GM23338 (cell line): ENCODE data around the gene CEP95. TPM values are rescaled to one million over a fixed set of nuclear protein-coding genes. Genes with fewer than 3 reads are reported as not detected.
A peak's percentile ranks its signal among the peaks of the same experiment; 100 is the strongest.

Source experiments
- ATAC-seq: fragments of 200-7000 bp; cut with Tn5 transposase; 3 replicates; pipeline ENCODE4 v1.9.1; 2020
- DNase-seq: peaks from one replicate; pipeline ENCODE4 v3.0.0-alpha.2; 2015; ENCODE audit warnings: low spot score
- H2AFZ ChIP-seq: fragments of 200-600 bp; sonication (generic); 2 replicates; pipeline ENCODE4 v1.8.0; 2016; ENCODE audit warnings: antibody characterized with exemption, mild to moderate bottlenecking, moderate library complexity
- H3F3A ChIP-seq: fragments of 200-600 bp; sonication (generic); replicated peaks from 2 replicates; pipeline ENCODE4 v1.8.0; 2017; ENCODE audit warnings: antibody characterized with exemption, mixed run types, low read depth
- H3K27ac ChIP-seq: fragments of 200-600 bp; sonication (generic); 2 replicates; pipeline ENCODE4 v1.6.1; 2016; ENCODE audit warnings: low read depth
- H3K27me3 ChIP-seq: fragments of 200-600 bp; sonication (generic); 2 replicates; pipeline ENCODE4 v1.8.0; 2016; ENCODE audit warnings: mild to moderate bottlenecking, mixed run types, moderate library complexity; ENCODE audit not compliant: insufficient read depth
- H3K36me3 ChIP-seq: fragments of 200-600 bp; sonication (generic); 2 replicates; pipeline ENCODE4 v1.8.0; 2016; ENCODE audit warnings: mild to moderate bottlenecking; ENCODE audit not compliant: insufficient read depth
- H3K4me1 ChIP-seq: fragments of 200-600 bp; sonication (generic); 2 replicates; pipeline ENCODE4 v1.8.0; 2016; ENCODE audit warnings: mild to moderate bottlenecking, moderate library complexity; ENCODE audit not compliant: insufficient read depth
- H3K4me2 ChIP-seq: fragments of 200-600 bp; sonication (generic); 2 replicates; pipeline ENCODE4 v1.7.1; 2017; ENCODE audit warnings: mixed run types
- H3K4me3 ChIP-seq: fragments of 200-600 bp; sonication (generic); 2 replicates; pipeline ENCODE4 v1.6.1; 2016; ENCODE audit warnings: mixed run types
- H3K79me2 ChIP-seq: fragments of 200-600 bp; sonication (generic); replicated peaks from 2 replicates; pipeline ENCODE4 v1.8.0; 2017; ENCODE audit warnings: mild to moderate bottlenecking; ENCODE audit not compliant: insufficient read depth
- H3K9me2 ChIP-seq: fragments of 200-600 bp; sonication (generic); 2 replicates; pipeline ENCODE4 v1.8.0; 2017; ENCODE audit not compliant: insufficient read depth
- H4K20me1 ChIP-seq: fragments of 200-600 bp; sonication (generic); replicated peaks from 2 replicates; pipeline ENCODE4 v1.8.0; 2017; ENCODE audit warnings: mild to moderate bottlenecking; ENCODE audit not compliant: insufficient read depth
- H3K27ac Mint-ChIP-seq: 2 replicates; pipeline ENCODE4 v1.8.0; 2020; ENCODE audit warnings: inconsistent platforms, mild to moderate bottlenecking, moderate library complexity, mixed read lengths
- H3K27me3 Mint-ChIP-seq: 3 replicates; pipeline ENCODE4 v1.8.0; 2022; ENCODE audit warnings: low read depth, mild to moderate bottlenecking, moderate library complexity, mixed read lengths, inconsistent platforms; ENCODE audit not compliant: insufficient read depth, poor library complexity
- H3K36me3 Mint-ChIP-seq: 3 replicates; pipeline ENCODE4 v1.8.0; 2021; ENCODE audit warnings: low read depth, mild to moderate bottlenecking, inconsistent platforms, moderate library complexity, mixed read lengths
- H3K4me1 Mint-ChIP-seq: 3 replicates; pipeline ENCODE4 v1.8.0; 2020; ENCODE audit warnings: mild to moderate bottlenecking, inconsistent platforms, mixed read lengths
- H3K4me3 Mint-ChIP-seq: 3 replicates; pipeline ENCODE4 v1.8.0; 2021; ENCODE audit warnings: moderate library complexity, mild to moderate bottlenecking, inconsistent platforms, mixed read lengths
- H3K9me3 Mint-ChIP-seq: 3 replicates; pipeline ENCODE4 v1.8.0; 2020; ENCODE audit warnings: moderate library complexity, mild to moderate bottlenecking, inconsistent platforms, mixed read lengths
- CREB1 ChIP-seq: fragments of 250-450 bp; sonication (Bioruptor Pico); IDR thresholded peaks from 2 replicates; pipeline ENCODE4 v1.5.0; 2020; ENCODE audit warnings: low read depth, mild to moderate bottlenecking, moderate library complexity
- EZH2 ChIP-seq: fragments of 200-600 bp; sonication (generic); IDR thresholded peaks from one replicate; pipeline ENCODE4 v1.8.0; 2017; ENCODE audit warnings: antibody characterized with exemption, mild to moderate bottlenecking, low read depth; ENCODE audit not compliant: unreplicated experiment
- JUNB ChIP-seq: IDR thresholded peaks from one replicate; pipeline ENCODE4 v1.6.1; 2016; ENCODE audit warnings: antibody characterized with exemption; ENCODE audit not compliant: unreplicated experiment
- NANOG ChIP-seq: IDR thresholded peaks from 2 replicates; pipeline ENCODE4 v1.6.1; 2016; ENCODE audit warnings: antibody characterized with exemption, borderline replicate concordance
- POLR2AphosphoS5 ChIP-seq: IDR thresholded peaks from 2 replicates; pipeline ENCODE4 v1.6.1; 2016; ENCODE audit warnings: antibody characterized with exemption, low read depth
- STAT1 ChIP-seq: IDR thresholded peaks from one replicate; pipeline ENCODE4 v1.6.1; 2016; ENCODE audit warnings: antibody characterized with exemption; ENCODE audit not compliant: unreplicated experiment
- ZNF114 ChIP-seq: fragments of 250-450 bp; sonication (Bioruptor Pico); IDR thresholded peaks from 2 replicates; pipeline ENCODE4 v1.5.0; 2020; ENCODE audit warnings: mild to moderate bottlenecking, moderate library complexity
- polyA plus RNA-seq: library from polyadenylated mRNA; unstranded; fragments of >200 nt; fragmentation: Nextera tagmentation; extraction: Ambion mirVana; gene quantifications from 2 replicates; pipeline ENCODE4 v1.2.1, GENCODE V29; 2016
- total RNA-seq: library from RNA; depleted of rRNA; stranded (reverse); fragments of >200 nt; shearing (Covaris generic); gene quantifications from 2 replicates; pipeline ENCODE4 v1.2.3, GENCODE V29; 2014
- TF ChIP-seq, protein P1 (sequence below), 2 experiments: fragments of 200-600 bp in 1 of 2; sonication (generic) in 1 of 2; conservative IDR thresholded peaks; 2 replicates each; pipeline versions ENCODE4 v1.5.1 to v1.6.1; 2016 to 2017; ENCODE audit warnings: antibody characterized with exemption in 2 of 2, low read depth in 2 of 2, mild to moderate bottlenecking in 2 of 2, moderate library complexity in 1 of 2
- TF ChIP-seq, protein P2 (sequence below): fragments of 250-450 bp; sonication (Bioruptor Pico); IDR thresholded peaks from 2 replicates; pipeline ENCODE4 v1.5.0; 2020; ENCODE audit warnings: mild to moderate bottlenecking, moderate library complexity

CEP95 gene
- total and polyA plus RNA-seq, 2 experiments from 2014 or later: 41.1 to 45.4 TPM

DNA sequence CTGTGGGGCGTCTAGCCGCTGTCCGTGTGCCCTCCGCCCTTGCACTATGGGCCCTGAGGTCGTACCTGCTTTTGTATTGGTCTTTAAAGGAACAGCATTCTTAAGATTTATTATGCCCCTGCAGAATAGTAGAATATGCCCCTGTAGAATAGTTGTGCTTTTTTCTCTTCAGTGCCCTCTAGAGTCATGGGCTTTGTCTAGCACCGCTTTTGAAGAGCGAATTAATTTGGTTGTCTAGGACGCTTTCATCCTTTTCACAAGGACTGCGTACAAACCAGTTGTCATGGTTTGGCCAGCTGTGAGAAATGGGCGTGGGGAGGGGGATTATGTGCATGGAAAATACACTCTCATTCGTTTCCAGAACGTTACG, 621 bp downstream of the CEP95 start:
- Mint-ChIP-seq H3K36me3 (peaks cover 84% of the 10 kb centered on the region), H3K4me3 (peak overlapping the region; percentile 99), H3K9me3 (peaks cover 4% of the 10 kb centered on the region; the same call in 1 of the 3 replicates), H3K4me1 (peaks cover 52% of the 10 kb centered on the region), H3K27ac (peak overlapping the region; percentile 100), H3K27me3 (peaks cover 24% of the 10 kb centered on the region)
- peaks cover 51% of the 10 kb centered on the region for H3K36me3 ChIP-seq
- H3K4me1 ChIP-seq: peaks cover 16% of the 10 kb centered on the region
- peaks cover 20% of the 10 kb centered on the region for H3F3A ChIP-seq
- peaks cover 93% of the 10 kb centered on the region for H3K79me2 ChIP-seq
- no peak overlapping the region for H2AFZ ChIP-seq
- DNase-seq (peak; percentile 74), ATAC-seq (peak; percentile 17)
- no peaks in the 10 kb centered on the region for H3K9me2 ChIP-seq
- TF ChIP-seq CREB1 (CRISPR knock-in tag): no peak
- TF ChIP-seq, protein P1, sequence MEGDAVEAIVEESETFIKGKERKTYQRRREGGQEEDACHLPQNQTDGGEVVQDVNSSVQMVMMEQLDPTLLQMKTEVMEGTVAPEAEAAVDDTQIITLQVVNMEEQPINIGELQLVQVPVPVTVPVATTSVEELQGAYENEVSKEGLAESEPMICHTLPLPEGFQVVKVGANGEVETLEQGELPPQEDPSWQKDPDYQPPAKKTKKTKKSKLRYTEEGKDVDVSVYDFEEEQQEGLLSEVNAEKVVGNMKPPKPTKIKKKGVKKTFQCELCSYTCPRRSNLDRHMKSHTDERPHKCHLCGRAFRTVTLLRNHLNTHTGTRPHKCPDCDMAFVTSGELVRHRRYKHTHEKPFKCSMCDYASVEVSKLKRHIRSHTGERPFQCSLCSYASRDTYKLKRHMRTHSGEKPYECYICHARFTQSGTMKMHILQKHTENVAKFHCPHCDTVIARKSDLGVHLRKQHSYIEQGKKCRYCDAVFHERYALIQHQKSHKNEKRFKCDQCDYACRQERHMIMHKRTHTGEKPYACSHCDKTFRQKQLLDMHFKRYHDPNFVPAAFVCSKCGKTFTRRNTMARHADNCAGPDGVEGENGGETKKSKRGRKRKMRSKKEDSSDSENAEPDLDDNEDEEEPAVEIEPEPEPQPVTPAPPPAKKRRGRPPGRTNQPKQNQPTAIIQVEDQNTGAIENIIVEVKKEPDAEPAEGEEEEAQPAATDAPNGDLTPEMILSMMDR (conservative IDR thresholded peaks at IDR 0.05; ENCODE audit: low read depth in 2 of 2): peak; percentile 33 to 42
- no peak for TF ChIP-seq POLR2AphosphoS5
- H4K20me1 ChIP-seq: peaks cover 45% of the 10 kb centered on the region
- peak overlapping the region; percentile 85 for H3K4me2 ChIP-seq
- H3K27ac ChIP-seq: peak overlapping the region; percentile 99
- peak overlapping the region; percentile 100 for H3K4me3 ChIP-seq
- H3K27me3 ChIP-seq: no peaks in the 10 kb centered on the region

DNA sequence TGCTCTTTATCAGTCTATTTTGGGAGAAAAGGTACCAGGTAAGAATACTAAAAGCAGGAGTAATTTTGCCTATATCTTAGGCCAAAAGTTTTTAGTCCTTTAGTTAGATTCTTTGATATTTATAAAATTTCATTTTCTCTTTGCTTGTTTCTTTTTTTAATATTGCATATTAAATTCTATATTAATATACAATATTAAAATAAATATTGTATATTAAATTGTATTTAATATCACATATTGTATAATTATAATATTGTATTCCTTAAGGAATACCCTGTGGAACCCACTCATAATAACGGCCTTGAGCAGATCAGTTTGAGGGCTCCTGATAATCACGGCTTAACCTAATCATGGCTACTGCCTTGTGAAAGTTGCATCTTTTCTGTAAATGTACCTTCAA, 1.9 kb downstream of the CEP95 start:
- Histone ChIP-seq H3K27ac (no peak overlapping the region), H3K4me1 (peaks cover 16% of the 10 kb centered on the region), H3K4me3 (peak overlapping the region; percentile 100), H3K27me3 (no peaks in the 10 kb centered on the region), H3F3A (peaks cover 9% of the 10 kb centered on the region; the same call in 1 of the 2 replicates), H3K9me2 (no peaks in the 10 kb centered on the region), H3K79me2 (peaks cover 92% of the 10 kb centered on the region), H2AFZ (no peak overlapping the region), H3K36me3 (peaks cover 50% of the 10 kb centered on the region), H3K4me2 (peak overlapping the region; percentile 85), H4K20me1 (peaks cover 32% of the 10 kb centered on the region)
- Mint-ChIP-seq H3K27ac (no peak overlapping the region), H3K4me1 (peaks cover 43% of the 10 kb centered on the region), H3K36me3 (peaks cover 83% of the 10 kb centered on the region), H3K9me3 (peaks cover 4% of the 10 kb centered on the region; the same call in 1 of the 3 replicates), H3K27me3 (peaks cover 24% of the 10 kb centered on the region), H3K4me3 (peak overlapping the region; percentile 99)
- TF ChIP-seq CREB1 (CRISPR knock-in tag) (no peak), STAT1 (no peak), NANOG (no peak), JUNB (no peak), EZH2 (no peak), ZNF114 (no peak)
- TF ChIP-seq, protein P2, sequence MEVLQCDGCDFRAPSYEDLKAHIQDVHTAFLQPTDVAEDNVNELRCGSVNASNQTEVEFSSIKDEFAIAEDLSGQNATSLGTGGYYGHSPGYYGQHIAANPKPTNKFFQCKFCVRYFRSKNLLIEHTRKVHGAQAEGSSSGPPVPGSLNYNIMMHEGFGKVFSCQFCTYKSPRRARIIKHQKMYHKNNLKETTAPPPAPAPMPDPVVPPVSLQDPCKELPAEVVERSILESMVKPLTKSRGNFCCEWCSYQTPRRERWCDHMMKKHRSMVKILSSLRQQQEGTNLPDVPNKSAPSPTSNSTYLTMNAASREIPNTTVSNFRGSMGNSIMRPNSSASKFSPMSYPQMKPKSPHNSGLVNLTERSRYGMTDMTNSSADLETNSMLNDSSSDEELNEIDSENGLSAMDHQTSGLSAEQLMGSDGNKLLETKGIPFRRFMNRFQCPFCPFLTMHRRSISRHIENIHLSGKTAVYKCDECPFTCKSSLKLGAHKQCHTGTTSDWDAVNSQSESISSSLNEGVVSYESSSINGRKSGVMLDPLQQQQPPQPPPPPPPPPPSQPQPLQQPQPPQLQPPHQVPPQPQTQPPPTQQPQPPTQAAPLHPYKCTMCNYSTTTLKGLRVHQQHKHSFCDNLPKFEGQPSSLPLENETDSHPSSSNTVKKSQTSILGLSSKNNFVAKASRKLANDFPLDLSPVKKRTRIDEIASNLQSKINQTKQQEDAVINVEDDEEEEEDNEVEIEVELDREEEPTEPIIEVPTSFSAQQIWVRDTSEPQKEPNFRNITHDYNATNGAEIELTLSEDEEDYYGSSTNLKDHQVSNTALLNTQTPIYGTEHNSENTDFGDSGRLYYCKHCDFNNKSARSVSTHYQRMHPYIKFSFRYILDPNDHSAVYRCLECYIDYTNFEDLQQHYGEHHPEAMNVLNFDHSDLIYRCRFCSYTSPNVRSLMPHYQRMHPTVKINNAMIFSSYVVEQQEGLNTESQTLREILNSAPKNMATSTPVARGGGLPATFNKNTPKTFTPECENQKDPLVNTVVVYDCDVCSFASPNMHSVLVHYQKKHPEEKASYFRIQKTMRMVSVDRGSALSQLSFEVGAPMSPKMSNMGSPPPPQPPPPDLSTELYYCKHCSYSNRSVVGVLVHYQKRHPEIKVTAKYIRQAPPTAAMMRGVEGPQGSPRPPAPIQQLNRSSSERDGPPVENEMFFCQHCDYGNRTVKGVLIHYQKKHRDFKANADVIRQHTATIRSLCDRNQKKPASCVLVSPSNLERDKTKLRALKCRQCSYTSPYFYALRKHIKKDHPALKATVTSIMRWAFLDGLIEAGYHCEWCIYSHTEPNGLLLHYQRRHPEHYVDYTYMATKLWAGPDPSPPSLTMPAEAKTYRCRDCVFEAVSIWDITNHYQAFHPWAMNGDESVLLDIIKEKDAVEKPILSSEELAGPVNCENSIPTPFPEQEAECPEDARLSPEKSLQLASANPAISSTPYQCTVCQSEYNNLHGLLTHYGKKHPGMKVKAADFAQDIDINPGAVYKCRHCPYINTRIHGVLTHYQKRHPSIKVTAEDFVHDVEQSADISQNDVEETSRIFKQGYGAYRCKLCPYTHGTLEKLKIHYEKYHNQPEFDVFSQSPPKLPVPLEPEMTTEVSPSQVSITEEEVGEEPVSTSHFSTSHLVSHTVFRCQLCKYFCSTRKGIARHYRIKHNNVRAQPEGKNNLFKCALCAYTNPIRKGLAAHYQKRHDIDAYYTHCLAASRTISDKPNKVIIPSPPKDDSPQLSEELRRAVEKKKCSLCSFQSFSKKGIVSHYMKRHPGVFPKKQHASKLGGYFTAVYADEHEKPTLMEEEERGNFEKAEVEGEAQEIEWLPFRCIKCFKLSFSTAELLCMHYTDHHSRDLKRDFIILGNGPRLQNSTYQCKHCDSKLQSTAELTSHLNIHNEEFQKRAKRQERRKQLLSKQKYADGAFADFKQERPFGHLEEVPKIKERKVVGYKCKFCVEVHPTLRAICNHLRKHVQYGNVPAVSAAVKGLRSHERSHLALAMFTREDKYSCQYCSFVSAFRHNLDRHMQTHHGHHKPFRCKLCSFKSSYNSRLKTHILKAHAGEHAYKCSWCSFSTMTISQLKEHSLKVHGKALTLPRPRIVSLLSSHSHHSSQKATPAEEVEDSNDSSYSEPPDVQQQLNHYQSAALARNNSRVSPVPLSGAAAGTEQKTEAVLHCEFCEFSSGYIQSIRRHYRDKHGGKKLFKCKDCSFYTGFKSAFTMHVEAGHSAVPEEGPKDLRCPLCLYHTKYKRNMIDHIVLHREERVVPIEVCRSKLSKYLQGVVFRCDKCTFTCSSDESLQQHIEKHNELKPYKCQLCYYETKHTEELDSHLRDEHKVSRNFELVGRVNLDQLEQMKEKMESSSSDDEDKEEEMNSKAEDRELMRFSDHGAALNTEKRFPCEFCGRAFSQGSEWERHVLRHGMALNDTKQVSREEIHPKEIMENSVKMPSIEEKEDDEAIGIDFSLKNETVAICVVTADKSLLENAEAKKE (CRISPR knock-in tag): no peak
- DNase-seq: no peak
- no peak for ATAC-seq
